HG02943 (cell line): Measurements from ENCODE around the gene ABCA2.

Experiments used
- ATAC-seq: cut with Tn5 transposase; IDR thresholded peaks from one replicate; pipeline ENCODE4 v1.9.1; 2021; ENCODE audit warnings: mild to moderate bottlenecking, low read depth, moderate library complexity; ENCODE audit not compliant: unreplicated experiment

Gene ABCA2

DNA sequence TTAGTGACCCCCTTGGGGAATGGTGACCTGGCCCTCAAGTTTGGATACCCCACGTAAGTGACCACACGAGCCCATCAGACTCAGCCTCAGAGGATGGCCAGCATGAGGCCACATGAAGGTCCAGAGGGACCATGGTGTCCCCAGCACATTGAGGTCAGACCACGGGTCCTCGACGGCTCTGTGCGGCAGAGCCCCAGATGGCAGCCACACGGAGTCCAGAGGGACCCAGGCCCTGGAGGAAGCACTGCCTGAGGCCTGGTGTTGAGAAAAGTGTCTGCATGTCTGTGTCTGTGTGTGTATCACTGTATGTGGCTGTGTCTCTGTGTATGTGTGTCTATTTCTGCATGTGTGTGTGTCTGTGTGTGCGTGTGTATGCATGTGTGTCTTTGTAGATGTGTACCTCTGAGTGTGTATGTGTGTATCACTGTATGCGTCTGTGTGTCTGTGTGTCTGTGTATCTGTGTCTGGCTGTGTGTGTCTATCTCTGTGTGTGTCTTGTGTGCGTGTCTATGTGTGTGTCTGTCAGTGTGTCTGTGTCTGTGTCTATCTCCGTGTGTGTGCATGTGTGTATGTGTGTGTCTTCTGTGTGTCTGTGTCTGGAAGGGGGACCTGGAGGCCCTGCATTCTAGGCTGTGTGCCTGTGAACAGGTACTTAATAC is 44.3 kb downstream of the ABCA2 start:
- ATAC-seq = no peak

DNA sequence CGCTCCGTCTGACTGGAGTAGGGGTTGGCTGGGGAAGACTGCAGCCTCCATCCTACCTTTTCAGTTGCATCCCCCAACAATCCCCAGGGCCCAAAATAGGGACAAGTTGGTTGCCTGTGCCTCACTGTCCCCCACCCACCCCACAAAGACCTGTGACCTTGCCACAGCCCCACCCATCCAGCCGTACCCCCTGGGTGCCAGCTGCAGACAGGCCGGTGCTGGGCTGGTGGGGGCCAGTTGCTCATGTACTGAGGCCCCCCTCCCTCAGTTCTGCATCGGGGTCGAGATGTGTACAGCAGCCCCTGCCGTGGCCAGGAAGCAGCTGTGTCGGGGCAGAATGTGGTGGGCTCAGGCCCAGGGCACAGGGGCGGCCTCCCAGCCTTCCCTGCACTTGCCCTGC is 44.9 kb downstream of the ABCA2 start:
- no peak for ATAC-seq

DNA sequence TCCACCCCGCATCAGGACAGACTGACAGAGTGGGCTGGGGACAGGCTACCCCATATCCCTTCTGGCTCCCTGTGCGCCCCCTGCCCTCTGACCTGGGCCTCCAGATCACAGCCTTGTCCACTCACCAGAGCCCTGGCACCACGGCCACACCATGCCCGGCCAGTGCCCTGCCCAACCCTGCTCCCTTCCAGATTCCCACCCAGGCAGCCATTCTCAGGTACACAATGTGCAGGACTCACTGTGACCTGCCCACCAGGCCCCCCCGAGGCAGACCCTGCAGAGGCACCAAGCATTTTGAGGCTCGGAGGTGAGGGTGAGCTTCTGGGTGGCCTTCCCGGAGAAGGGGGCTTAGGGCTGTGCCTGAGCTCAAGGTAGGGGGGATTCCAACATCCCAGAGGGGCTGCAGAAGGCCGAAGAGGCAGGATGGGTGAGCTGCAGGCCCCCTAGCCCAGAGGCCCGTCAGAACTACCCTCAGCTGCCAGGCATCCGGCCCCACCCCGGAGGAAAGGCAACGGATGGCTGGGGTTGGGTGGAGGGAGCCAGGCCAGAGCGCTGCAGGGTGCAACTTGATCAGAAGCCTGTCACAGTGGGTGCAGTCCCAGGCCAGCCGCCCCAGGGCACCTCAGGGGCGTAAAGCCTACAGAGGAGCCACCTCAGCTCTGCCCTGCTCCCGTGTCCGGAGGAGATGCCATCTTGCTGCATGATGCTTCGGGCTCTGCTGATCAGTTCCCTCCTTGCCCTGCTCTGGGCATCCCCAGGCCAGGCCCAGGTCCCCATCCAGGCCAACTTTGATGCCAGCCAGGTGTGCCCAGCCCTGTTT is 45.6 kb downstream of the ABCA2 start, which contains the start of gene LCNL1:
Gene LCNL1, plus strand, starts transcription at position 762 of the 820 bp plus-strand sequence. CDS start 594 bp downstream, outside the sequence.
- ATAC-seq = no peak

DNA sequence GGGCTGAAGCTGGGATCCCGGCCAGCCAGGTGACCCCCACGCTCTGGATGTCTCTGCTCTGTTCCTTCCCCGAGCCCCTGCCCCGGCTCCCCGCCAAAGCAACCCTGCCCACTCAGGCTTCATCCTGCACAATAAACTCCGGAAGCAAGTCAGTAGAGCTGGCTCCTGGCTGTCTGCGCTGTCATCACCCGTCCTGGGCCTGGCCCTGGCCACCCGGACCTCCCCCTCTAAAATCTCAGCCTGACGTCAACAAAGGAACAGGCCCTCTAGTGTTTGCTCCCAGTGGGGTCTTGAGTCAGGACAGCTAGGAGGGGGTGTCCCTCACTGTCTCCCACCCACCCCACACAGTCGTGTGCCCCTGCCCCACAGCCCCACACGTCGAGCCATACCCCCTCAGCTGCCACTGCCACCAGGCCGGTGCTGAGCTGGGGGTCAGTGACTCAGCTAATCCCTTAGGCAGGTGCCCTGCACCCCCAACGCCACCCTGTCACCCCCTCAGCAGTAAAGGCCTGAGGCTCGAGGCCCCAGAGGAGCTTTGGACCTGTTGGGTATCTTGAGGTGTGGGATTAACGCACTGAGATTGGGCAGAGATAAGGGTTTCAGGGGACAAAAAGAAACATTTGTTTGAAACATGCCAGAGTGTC is 46.3 kb downstream of the ABCA2 start:
- ATAC-seq = no peak

DNA sequence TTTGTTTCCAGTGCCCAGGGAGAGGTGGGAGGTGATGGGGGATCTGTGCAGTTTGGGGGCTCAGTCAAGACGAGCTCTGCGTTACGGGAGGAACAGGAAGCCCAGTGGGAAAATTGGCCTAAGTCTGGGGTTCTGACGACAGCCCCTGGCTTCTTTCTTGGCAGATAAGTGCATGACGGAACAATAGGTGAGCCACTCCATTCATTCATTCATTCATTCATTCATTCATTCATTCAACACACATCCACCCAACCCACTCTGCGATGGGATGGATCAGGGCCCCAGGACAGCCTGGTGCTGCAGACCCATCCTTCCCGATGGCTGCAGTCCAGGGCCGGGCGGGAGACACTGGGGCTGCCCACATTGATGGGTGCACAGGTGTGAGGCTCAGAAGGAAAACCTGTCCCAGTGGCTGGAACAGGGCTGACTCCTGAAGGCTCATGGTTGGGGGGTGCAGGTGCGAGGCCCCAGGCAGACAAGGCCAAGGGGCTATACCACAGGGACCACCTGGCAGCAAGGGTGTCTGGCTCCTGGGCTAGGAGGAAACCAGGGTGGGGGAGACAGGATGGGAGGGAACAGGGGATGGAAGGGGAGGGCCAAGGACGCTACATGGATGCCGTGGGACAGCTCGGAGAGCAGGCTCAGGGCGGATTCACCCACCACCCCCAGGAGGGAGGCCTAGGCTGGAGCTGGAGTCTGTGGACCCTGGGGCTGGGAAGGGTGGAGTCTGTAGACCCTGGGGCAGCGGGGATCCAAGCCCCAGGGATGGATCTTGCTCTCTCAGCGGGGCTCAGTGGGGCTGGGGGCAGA is 47.2 kb downstream of the ABCA2 start:
- ATAC-seq = no peak

DNA sequence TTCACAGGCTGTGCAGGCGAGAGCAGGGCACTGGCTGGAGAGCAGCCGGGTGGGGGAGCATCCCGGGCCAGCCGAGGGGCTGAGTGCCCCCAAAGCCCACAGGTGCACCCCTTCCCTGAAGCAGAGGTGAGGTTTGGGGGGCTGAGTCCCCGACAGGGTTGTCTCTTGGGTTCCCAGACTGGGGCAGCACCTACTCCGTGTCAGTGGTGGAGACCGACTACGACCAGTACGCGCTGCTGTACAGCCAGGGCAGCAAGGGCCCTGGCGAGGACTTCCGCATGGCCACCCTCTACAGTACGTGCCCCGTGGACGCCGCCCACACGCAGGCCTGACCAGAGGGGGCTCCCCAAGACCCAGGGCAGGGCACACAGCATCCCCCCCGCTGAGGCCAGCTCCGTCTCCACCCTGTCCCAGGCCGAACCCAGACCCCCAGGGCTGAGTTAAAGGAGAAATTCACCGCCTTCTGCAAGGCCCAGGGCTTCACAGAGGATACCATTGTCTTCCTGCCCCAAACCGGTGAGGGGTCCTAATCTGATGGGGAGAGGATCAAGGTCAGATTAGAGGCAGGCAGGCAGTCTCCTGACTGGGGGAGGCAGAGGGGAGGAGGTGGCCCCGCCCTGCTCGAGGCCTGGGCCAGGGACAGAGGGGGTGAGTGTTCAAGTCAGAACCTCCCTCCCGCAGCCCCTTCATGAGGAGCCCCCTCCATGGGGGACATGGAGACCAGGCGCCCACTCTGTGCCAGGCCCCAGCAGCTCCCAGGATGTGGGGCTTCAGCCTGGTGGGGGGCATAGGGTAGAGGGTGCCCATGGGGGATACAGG is 48.1 kb downstream of the ABCA2 start:
- ATAC-seq = no peak

DNA sequence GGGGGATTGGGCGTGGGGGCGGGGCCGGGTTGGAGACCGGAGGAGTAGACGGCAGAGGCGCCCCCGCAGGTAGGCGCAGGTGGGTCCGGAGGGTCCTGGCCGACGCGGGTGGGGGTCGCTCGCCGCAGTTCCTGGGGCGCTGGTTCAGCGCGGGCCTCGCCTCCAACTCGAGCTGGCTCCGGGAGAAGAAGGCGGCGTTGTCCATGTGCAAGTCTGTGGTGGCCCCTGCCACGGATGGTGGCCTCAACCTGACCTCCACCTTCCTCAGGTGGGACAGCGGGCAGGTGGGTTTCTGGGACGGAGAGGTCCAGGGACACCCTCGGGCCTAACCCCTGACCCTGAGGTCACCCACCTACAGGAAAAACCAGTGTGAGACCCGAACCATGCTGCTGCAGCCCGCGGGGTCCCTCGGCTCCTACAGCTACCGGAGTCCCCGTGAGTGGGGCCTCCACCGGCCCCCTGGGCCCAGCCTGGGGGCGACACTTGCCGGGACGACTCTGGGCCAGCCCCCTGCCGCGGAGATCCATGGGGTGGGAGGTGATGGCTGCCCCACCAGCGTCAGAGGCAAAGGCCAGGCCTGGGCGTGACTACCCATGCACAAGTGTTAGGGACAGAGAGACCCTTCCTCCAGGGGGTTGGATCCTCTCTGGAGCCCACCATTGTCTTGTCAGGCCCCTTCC is 49.0 kb downstream of the ABCA2 start:
- ATAC-seq = no peak

DNA sequence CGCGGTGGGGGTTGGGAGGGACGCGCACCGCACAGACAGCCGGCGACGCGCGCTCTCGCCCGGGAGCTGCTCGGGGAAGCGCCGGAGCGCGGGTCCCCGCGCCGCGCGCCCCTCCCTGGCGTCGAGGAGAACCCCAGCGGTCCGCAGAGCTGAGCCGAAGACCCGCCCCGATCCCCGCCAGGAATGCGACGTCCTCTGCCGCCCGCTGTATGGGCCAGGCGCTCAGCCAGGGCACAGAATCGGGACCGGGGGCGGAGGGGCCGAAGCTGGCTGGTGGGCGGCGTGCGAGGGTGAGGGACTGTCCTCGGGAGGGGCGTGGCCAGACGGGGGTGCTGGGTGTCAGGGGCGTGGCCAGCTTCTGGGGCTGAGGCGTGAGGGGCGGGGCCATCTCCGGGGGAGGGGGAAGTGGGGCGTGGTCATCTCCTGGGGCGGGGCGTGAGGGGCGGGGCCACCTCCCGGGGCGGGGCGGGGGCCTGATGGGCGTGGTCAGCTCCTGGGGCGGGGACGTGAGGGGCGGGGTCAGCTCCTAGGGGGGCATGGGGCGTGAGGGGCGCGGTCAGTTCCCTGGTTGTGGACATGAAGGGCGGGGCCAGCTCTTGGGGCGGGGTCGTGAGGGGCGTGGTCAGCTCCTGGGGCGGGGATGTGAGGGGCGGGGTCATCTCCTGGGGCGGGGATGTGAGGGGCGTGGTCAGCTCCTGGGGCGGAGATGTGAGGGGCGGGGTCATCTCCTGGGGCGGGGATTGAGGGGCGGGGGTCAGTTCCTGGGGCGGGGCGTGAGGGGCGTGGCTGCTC is 49.8 kb downstream of the ABCA2 start:
- ATAC-seq = no peak

DNA sequence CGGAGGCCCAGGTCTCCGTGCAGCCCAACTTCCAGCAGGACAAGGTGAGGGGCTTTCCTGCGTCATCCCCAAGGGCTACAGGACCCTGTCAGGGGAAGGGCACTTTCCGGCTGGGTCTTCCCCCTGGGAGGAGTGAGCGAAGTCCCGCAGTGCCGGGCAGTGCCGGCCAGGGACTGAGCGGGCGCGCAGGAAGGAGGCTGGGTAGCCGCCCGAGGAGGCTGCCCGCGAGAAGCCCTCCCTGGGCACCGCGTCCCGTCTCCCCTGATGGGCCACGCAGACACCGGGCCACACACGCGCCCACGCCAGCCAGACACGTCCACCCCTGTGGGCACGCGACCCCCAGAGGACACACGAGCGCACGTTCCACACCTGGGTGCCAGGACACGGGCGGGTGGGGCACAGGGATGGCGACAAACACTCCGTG is 50.4 kb downstream of the ABCA2 start:
- ATAC-seq = no peak

DNA sequence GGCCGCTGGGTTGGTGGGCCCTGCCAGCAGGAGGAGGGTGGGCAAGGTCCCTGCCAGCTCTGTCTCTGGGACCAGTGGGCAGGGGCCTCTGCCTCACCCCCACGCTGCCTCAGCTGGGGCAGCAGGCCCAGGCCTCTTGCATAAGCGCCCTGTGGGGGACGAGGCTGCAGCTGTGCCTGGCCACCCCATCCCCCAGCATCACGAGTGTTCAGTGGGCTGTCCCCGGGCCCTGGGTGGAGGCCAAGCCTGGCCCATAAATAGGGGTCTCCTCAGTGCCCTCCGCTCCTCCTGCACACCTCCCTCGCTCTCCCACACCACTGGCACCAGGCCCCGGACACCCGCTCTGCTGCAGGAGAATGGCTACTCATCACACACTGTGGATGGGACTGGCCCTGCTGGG is 50.8 kb downstream of the ABCA2 start, which contains the start of gene PTGDS:
Gene PTGDS, plus strand, starts transcription at position 282 of the 400 bp plus-strand sequence. Its CDS starts 75 bp downstream, at position 357.
- no peak for ATAC-seq

DNA sequence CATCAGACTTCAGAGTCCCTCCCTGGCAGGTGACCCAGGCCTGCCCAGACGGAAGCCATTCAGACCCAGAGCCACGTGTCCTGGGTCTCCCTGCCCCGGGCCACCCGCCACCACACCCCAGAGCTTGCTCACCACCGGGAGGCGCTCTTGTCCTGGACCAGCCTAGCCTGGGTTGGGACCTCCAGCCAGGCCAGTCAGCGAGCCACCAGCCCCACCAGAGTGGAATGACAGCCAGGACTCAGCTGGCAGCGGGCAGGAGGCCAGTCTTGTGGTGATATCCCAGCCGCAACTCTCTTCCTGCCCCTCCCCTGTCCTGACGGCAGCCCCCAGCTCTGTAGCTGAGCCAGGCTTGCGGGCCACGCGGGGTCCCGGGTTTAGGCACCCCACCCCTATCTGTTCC is 52.4 kb downstream of the ABCA2 start:
- no peak for ATAC-seq

DNA sequence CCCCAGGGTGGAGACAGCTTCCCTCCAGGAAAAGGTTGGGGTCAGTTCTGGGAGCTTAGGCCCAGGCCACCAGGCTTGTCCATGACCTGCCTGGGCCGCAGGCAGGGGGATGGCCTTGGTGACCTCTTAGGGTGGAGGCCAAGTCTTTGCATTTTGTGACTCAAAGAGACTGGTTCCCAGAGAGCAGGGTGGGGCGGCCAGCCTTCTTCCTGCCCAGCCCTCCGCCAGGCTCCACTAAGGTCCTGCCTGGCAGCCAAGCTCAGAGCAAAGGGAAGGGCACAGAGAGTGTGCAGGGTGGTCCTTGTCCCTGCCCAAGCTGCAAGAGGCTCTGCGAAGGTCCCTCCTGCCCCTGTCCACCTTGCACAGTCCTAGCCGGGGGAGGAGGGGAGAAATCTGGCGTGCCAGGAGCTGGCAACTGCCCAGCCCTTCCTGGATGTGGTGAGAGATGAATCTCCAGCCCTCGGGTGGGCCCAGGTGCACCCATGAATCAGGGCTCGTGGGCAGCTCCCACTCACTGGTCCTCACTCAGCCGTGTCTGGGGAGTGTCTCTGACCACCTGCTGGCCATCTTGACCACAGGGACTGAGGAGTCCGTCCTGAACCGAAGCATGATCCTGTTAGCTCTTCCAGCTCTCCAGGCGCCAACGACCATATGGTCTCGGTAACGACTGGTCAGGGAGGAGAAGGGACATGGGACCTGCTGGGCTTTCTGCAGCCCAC is 53.1 kb downstream of the ABCA2 start:
- ATAC-seq = no peak

DNA sequence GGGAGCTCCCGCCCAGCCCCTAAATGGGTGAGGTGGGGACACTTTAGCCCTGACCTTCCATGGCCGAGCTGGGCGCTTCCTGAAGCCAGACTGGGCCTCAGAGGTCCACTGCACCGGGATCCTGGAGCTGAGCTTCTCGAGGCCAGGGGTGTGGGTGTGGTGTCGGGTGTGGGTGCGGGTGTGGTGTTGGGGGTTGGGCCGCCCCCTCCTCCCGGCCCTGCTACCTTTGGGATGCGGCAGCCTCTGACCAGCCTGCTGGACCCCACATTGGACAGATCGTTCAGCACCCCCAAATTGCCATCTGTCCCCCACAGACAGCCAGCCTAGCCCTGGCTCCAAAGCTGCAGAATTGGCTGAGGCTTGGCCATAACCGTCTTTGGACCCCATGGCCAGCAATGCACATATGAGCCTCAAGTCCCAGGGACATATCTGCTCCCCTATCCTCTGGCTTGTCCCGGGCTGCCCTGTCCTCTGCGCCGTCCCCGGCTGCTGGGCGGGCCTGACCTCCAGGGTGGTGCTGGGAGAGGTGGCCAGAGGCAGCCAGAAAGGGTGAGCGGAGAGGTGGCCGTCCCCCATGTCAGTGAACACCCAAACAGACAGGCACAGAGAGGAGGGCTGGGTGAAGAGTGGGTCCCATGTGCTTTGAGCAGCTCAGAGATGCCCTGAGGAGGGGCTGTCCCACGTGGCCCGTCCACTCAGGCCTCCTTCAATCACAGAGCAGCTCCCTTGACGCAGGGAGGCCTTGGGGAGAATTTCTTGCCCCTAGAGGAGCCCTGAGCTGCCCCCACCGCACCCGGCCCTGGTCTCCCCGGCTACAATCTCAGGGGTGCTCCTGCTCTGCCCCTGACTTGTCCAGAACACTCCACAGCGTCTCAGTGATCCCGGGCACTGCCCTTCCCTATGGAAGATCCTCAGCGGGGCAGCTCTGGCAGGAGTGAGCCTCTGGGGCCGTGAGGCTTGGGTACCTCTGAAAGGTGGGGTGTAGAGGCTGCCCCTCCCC is 54.1 kb downstream of the ABCA2 start:
- no peak for ATAC-seq

DNA sequence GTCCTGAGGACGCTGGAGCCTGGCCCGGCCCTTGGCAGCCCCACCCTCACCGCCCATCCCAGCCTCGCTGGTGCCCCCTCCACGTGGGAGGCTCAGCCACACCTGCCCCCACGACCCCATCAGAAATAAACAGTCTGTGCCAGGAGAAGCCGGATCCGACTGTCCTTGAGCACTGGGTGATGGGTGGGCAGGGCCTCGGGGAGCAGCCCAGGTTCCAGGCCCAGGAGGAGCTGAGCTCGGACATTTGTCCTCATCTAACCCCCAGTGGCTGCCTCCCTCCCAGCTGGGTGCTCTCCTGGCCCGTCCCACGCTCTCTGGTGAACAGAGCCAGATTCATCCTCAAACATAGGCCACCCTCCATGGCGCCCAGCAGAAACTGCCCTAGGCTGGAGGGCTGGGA is 55.3 kb downstream of the ABCA2 start:
- no peak for ATAC-seq

DNA sequence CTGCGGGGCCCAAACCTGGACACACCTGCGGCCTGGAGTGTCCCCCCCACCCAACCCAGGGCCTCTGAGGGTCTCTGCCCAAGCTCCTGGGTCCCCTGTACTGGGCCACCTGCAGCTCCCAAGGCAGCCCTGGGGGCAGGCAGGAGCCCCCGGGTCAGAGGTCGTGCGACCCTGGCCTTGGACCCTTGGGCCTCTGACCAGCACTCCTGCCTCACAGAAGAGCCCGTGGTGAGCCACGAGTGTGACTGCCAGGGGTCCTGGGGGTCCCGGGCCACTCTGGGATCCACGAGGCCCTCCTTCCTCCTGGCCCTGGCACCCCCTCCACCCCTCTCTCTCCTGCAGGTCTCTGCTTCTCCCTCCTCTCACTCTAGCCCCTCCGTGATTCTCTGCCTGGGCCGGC is 55.7 kb downstream of the ABCA2 start:
- ATAC-seq = no peak

DNA sequence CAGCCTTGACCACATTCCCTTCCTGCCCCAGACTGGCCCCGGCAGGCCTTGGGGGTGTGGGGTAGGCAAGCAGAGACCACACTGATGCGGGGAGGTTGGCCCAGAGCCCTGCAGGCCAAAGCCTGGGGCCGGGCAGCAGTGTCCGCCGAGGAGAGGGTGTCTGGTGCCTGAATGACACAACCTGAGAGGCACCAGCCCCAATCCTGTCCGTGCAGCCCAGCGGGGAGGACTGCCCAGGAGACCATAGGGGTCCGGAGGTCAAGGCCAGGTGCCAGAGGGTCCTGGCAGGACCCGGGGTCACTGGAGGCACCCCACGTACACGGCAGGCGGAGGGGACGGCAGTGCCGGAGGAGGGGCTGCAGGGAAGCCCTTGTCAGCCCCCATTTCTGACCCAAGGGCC is 56.3 kb downstream of the ABCA2 start:
- ATAC-seq = no peak

DNA sequence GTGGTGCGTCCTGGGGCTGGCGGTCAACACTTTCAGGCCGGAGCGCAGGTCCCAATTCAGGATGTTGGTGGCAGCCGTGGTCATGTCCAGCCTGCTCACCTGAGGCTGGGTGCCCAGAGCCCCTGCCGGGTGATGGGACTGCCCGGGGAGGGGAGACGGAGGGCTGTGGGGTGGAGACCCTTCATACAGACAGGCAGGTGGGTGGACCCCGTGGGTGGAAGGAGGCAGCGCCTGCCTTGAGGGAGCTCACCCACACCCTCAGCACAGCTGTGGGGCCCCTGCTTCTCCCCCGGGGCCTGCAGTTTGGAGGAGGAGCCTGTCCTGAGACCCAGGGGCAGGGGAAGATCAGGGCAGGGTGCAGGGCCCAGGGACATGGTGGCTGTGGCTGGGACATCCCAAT is 57.7 kb downstream of the ABCA2 start:
- no peak for ATAC-seq
